Measurements from ENCODE around the gene BABAM2.

Gene BABAM2

DNA sequence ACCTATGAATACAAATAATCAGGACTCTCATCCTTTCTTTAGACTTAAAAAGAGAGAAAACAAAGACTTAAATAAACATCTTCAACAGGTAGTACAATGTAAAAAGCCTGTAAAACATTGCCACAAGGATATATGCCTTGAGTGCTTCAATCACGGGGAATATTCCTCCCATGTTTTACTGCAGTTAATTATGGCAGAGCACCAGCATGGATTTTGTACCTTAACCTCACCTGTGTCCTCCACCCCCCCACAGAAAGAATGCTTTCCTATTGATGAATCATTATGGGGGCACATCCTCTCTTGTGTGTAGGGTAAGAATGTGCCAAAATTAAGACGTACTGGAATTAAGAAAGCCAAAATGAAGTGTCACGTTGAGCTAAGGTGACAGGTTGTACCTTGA is 312.2 kb downstream of the BABAM2 start:
- Histone ChIP-seq H3K36me3 (replicated peaks; ENCODE audit: insufficient read depth, low read length) (no peaks in the 10 kb centered on the region), H3K27ac (ENCODE audit: low read length) (no peak overlapping the region), H3K9me3 (replicated peaks; ENCODE audit: insufficient read depth, low read length) (no peaks in the 10 kb centered on the region), H3K9me2 (replicated peaks; ENCODE audit: insufficient read depth, low read length) (no peaks in the 10 kb centered on the region), H3F3A (ENCODE audit: insufficient read depth, low read length) (no peaks in the 10 kb centered on the region), H3K4me2 (ENCODE audit: low read depth, low read length) (no peak overlapping the region), H3K4me1 (ENCODE audit: low read length) (0 out of 2 replicates have a peak, but pooled peaks cover 2% of the 10 kb centered on the region), H3K9ac (ENCODE audit: low read length) (no peak overlapping the region), H3K27me3 (replicated peaks; ENCODE audit: insufficient read depth, low read length) (no peaks in the 10 kb centered on the region), H4K20me1 (ENCODE audit: insufficient read depth, low read length) (no peaks in the 10 kb centered on the region), H3K4me3 (ENCODE audit: low read length) (no peak overlapping the region), H3K79me2 (ENCODE audit: low read length) (no peaks in the 10 kb centered on the region), H2AFZ (ENCODE audit: low read length) (no peak overlapping the region)
- TF ChIP-seq EZH2phosphoT487 (IDR thresholded peaks at IDR 0.05; ENCODE audit: low read length) (no peak), EZH2 (optimal IDR thresholded peaks at IDR 0.05; ENCODE audit: low read depth, low read length) (no peak)
- TF ChIP-seq, protein P1, sequence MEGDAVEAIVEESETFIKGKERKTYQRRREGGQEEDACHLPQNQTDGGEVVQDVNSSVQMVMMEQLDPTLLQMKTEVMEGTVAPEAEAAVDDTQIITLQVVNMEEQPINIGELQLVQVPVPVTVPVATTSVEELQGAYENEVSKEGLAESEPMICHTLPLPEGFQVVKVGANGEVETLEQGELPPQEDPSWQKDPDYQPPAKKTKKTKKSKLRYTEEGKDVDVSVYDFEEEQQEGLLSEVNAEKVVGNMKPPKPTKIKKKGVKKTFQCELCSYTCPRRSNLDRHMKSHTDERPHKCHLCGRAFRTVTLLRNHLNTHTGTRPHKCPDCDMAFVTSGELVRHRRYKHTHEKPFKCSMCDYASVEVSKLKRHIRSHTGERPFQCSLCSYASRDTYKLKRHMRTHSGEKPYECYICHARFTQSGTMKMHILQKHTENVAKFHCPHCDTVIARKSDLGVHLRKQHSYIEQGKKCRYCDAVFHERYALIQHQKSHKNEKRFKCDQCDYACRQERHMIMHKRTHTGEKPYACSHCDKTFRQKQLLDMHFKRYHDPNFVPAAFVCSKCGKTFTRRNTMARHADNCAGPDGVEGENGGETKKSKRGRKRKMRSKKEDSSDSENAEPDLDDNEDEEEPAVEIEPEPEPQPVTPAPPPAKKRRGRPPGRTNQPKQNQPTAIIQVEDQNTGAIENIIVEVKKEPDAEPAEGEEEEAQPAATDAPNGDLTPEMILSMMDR (IDR thresholded peaks at IDR 0.05; ENCODE audit: low read length) = no peak
- no peak for DNase-seq

DNA sequence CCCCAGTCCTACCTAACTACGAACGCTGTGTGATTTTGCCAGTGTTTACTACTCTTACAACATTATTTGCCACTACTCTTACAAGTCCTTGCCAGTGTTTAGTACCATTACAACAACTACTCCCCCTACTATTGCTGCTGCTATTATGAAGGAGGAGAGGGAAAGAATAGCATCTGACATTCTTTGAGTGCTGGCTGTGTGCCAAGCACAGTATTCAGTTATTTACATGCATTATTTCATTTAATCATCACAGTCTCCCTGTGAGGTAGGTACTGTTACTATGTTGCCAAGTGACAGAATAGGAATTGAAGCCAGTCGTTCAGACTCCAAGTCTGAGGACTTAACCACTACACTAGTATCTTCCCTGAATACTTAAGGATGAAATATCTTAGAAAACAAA is 316.2 kb downstream of the BABAM2 start:
- no peaks in the 10 kb centered on the region for H3K9me2 ChIP-seq (replicated peaks; ENCODE audit: insufficient read depth, low read length)
- TF ChIP-seq EZH2 (optimal IDR thresholded peaks at IDR 0.05; ENCODE audit: low read depth, low read length) (no peak), EZH2phosphoT487 (IDR thresholded peaks at IDR 0.05; ENCODE audit: low read length) (no peak)
- TF ChIP-seq, protein P1 (IDR thresholded peaks at IDR 0.05; ENCODE audit: low read length) = no peak
- H3K4me2 ChIP-seq (ENCODE audit: low read depth, low read length) = no peak overlapping the region
- H3F3A ChIP-seq (ENCODE audit: insufficient read depth, low read length) = no peaks in the 10 kb centered on the region
- no peaks in the 10 kb centered on the region for H3K36me3 ChIP-seq (replicated peaks; ENCODE audit: insufficient read depth, low read length)
- no peak overlapping the region for H3K27ac ChIP-seq (ENCODE audit: low read length)
- H3K4me1 ChIP-seq (ENCODE audit: low read length) = no peaks in the 10 kb centered on the region
- no peak for DNase-seq
- no peaks in the 10 kb centered on the region for H4K20me1 ChIP-seq (ENCODE audit: insufficient read depth, low read length)
- H3K27me3 ChIP-seq (replicated peaks; ENCODE audit: insufficient read depth, low read length) = no peaks in the 10 kb centered on the region
- no peak overlapping the region for H3K9ac ChIP-seq (ENCODE audit: low read length)
- no peak overlapping the region for H3K4me3 ChIP-seq (ENCODE audit: low read length)
- H3K79me2 ChIP-seq (ENCODE audit: low read length) = no peaks in the 10 kb centered on the region
- H3K9me3 ChIP-seq (replicated peaks; ENCODE audit: insufficient read depth, low read length) = no peaks in the 10 kb centered on the region
- no peak overlapping the region for H2AFZ ChIP-seq (ENCODE audit: low read length)

DNA sequence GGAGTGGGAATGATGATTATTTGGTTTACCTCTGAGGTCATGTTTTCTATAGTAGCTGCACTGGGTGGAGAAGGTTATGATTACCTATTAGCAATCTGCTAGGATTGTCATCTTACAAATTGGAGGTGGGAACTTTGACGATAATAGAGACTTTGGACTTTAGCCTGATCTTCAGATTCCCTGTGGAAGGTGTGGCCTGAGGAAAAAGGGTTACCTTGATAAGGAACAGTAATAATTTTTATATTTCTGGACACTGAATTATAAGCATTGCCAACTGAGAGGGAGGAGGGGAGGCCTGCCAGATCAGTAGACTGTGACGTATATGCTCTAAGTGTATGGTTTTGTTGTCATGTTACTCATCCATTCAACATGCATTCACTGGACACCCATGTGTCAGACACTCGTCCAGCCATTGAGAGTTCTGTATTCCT is 318.7 kb downstream of the BABAM2 start:
- Histone ChIP-seq H3K27ac (ENCODE audit: low read length) (no peak overlapping the region), H3K79me2 (ENCODE audit: low read length) (no peaks in the 10 kb centered on the region), H3K9me3 (replicated peaks; ENCODE audit: insufficient read depth, low read length) (no peaks in the 10 kb centered on the region), H2AFZ (ENCODE audit: low read length) (no peak overlapping the region), H3K36me3 (replicated peaks; ENCODE audit: insufficient read depth, low read length) (no peaks in the 10 kb centered on the region), H3K9me2 (replicated peaks; ENCODE audit: insufficient read depth, low read length) (no peaks in the 10 kb centered on the region), H3K9ac (ENCODE audit: low read length) (no peak overlapping the region), H3K4me3 (ENCODE audit: low read length) (no peak overlapping the region), H3K4me2 (ENCODE audit: low read depth, low read length) (no peak overlapping the region), H4K20me1 (ENCODE audit: insufficient read depth, low read length) (no peaks in the 10 kb centered on the region), H3K27me3 (replicated peaks; ENCODE audit: insufficient read depth, low read length) (no peaks in the 10 kb centered on the region), H3K4me1 (ENCODE audit: low read length) (no peaks in the 10 kb centered on the region), H3F3A (ENCODE audit: insufficient read depth, low read length) (no peaks in the 10 kb centered on the region)
- TF ChIP-seq, protein P1 (IDR thresholded peaks at IDR 0.05; ENCODE audit: low read length) = no peak
- TF ChIP-seq EZH2 (optimal IDR thresholded peaks at IDR 0.05; ENCODE audit: low read depth, low read length) (no peak), EZH2phosphoT487 (IDR thresholded peaks at IDR 0.05; ENCODE audit: low read length) (no peak)
- no peak for DNase-seq
